NCI-H1048 (cell line): Measurements from ENCODE around the gene PEX3.
A peak's percentile ranks its signal among the peaks of the same experiment; 100 is the strongest.
"Not testable (repeated sequence)": the region's sequence is repeated elsewhere in the genome, so short reads cannot be mapped to it uniquely, and the experiment has no call there.

Experiments used
- DNase-seq: peaks from one replicate; lab custom pipeline; 2025; lab: John Stamatoyannopoulos, UW

The PEX3 gene

GRCh38 chr6:143450453-143451371 is at the start of gene PEX3, which contains the start of gene ADAT2:
Gene PEX3, plus strand, starts transcription at chr6:143450805. Its CDS starts 238 bp downstream, at chr6:143451043.
Gene ADAT2, minus strand, starts transcription at chr6:143450695. Its CDS starts 37 bp downstream, at chr6:143450658.
- DNase-seq: peak; percentile 89

GRCh38 chr6:143401068-143401446 is 49.5 kb upstream of the PEX3 start:
- DNase-seq: no peak

DNA sequence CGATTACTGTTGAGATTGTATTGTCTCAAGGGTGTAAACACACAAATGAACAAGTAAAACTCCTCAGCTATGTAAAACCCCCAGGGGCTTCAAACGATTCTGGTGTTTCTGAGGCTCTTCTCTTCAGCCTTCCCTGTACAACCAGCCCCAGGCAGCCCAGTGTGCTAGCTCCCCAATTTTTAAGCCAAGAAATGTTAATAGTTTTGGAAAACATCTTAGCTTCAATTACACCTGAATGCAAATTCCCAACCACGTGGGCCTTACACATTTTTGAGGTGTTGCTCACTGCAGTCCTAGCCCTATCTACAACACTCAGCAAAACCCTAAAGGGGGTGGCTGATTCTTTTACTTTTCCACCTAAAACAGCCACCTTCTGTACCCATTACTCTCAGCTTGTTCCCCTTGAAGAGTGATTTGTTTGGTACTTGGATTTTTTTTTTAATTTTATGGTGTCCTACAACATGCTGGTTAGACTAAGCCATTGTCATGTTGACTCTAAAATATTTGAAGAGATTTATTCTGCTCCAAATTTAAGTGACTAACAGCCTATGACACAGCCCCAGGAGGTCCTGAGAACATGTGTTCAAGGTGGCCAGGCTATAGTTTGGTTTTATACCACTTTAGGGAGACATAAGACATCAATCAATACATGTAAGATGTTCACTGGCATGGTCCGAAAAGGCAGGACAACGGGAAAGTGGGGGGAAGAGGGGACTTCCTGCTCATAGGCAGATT is 48.8 kb upstream of the PEX3 start:
- no peak for DNase-seq

DNA sequence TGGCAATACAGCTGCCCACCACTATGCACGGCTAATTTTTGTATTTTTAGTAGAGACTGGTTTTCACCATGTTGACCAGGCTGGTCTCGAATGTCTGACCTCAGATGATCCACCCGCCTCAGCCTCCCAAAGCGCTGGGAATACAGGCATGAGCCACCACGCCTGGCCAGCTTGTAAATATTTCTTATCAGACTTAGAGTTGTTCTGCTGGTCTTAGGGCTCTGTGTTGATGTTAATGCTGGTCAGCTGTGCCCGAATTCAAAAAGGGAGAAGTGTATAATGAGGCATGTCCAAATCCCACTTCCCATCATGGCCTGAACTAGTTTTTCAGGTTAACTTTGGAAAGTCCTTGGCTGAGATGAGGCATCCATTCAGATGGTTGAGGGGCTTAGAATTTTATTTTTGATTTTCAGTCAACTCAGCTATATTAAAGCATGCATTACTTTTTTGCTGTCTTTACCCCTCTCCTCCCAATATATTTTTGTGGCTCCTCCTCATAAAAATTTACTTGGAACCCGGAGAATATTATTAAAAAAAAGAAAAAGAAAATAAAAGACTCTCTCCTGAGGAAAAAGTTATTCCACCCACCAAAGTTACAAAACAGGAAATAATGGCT is 47.8 kb upstream of the PEX3 start:
- no peak for DNase-seq

- DNase-seq: no peak
These were observed 45.0 kb upstream of the PEX3 start for GRCh38 chr6:143405373-143406154.

DNA sequence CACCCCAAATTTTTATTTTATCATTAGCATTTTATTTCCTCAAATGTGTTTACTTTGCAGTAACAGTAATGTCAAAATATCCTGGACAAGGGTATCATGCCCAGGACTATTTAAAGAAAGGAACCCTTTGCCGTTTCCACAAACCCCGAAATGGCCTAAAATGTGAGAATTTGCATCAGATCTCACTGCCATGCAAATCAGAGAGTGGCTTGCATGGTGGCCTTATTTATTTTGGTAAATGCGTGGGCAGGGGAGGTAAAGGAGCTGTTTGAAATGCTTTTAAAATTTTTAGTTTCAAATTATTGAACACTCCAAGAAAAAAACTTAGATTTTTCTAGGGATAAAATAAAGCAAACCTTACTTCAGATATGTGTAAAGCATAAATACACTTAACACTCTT is 43.9 kb upstream of the PEX3 start:
- no peak for DNase-seq

DNA sequence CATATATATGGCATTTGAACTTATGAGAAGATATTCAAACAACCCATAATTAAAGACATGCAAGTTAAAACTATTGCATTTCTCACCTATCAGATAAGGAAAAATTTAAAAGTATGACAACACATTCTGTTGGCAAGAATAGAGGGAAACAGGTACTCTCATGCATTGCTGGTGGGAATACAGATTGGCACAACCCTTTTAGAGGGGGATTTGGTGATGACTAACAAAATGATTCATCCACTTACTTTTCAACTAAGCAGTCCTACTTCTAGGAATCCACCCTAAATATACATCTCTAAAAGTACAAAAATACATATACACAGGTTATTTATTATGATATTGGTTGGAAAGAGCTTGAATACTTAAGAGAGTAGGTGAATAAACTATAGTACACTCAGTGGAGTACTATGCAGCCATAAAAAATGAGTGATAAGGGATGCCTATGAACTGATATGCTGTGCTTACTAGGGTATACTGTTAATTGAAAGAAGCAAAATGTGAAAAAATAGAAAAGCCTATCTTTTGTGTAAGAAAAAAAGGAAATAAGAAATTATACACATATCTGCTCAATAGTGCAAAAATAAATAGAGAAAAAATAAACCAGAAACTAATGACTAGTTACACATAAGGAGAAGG is 42.3 kb upstream of the PEX3 start:
- DNase-seq: no peak

- DNase-seq: no peak
These were observed 41.8 kb upstream of the PEX3 start for GRCh38 chr6:143408787-143409162.

DNA sequence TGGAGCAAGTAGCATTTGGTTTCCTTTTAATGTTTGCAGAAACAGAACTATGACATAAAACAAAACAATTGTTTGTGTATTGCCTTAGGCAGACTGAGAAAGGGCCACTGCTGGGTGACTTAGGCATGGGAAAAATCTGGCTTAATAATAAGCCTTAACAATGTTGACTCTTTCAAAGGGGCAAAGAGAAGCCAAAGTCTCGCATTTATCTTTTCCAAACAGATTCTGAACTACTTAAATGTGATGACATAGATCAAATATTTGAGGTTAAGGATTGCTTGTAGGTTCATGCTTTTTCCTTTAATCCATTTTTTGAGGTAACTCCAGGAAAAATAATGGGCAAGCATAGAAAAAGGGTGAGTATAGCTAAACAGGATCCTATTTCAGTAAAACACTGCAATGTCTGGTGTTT is 39.7 kb upstream of the PEX3 start:
- no peak for DNase-seq

GRCh38 chr6:143414769-143415168 is 35.8 kb upstream of the PEX3 start:
- DNase-seq: no peak

DNA sequence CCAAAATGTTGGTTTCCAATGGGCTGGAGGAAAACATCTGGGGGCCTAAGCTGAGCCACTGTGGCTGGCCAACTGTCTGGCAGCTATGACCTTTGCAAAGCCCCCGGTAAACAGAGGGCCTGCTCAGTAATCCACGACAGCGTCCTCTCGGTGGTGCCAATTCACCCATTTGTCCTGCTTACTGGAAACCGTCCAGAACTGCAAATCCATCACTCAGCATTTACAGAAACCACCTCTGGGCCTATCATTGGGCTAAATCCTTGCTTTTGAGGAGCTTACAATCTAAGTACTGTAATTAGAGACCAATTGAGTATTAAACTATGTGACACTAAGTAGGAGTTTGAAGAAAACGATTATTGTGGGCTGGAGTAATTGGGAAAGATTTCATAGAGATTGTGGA is 31.1 kb upstream of the PEX3 start:
- DNase-seq: no peak

DNA sequence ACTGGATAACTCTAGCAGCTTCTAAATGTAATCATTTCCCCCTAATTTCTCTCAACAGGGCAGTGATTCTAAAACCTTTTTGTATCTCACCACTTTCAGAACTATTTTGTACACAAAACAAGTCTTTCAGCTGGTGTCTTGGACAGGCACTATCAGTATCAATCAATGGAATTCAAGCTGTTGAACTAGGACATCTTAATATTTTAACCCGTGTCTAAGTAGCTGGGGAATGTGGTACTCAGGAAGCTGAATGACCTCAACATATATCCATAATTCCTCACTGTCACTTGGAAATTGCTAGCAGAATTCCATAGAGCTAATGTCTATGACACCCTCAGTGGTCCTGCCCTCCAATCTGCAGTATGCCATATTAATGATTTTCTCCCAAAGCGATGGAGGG is 24.6 kb upstream of the PEX3 start:
- DNase-seq: no peak

DNA sequence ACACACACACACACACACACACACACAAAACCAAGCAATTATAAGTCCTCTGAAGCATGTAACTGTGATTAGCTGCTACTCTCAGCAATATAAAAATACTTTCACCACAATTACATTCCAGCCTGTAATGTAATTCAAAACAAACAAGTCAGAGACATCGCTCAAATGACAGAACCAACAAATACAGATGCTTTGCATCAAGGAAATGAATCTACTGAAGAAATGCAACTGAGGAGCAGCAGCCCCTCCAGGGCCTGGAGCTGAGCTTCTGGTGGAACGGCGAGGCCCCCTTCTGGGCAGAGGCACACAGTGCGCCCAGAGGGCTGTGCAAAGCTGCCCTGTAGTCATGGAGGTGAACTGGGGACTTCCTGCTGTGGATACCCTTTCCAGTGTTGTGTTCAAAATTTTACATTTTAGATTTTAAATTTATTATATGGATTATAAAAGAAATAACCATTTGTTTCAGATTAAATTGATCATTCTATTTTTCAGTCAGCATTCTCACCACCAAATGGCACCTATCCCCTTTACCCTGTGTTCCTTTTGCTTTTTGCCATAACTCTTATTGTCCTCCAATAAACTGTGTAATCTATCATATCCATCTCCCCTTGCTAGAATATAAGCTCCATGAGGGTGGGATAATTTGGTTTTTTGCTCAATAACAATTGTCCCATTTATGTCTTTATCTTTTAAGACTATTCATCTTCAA is 23.3 kb upstream of the PEX3 start:
- DNase-seq: peak; percentile 28

DNA sequence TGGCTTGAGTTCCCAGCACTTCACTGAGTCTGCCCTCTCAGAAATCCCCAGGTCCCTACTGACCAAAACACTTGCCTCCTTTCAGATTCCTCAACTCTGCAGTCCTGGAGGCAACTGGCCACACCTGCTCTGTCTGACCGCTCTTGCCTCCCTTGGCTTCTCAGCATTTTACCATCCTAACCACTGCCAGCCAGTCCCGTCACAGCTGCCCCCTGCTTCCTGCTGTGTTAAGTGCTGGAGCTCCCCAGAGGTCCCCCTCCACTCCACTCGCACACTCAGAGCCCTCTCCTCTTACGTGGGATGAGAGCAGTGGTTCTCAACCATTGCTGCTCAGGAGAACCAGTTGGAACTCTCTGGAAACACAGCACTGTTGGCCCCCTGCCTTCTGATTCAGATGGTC is 20.6 kb upstream of the PEX3 start:
- no peak for DNase-seq

- no peak for DNase-seq
These were observed 19.4 kb upstream of the PEX3 start for GRCh38 chr6:143431226-143431625.

DNA sequence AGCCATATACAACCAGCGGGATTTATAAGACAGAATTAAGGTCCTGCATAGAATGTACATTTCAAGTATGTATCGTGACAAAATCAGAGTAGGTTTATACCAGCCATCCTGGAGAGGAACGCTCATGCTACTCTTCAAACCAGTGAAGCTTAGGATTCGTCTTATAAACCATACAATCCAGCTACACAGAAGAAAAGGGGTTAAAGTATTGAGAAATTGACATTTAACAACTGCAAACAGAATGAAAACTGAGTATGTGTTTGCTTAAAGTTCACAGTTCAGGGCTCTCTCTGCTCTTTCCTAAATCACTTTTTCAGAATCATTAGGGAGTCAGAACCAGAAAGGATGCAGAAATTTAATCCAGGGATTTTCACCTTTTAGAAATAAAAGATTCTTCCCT is 18.0 kb upstream of the PEX3 start:
- DNase-seq: no peak

DNA sequence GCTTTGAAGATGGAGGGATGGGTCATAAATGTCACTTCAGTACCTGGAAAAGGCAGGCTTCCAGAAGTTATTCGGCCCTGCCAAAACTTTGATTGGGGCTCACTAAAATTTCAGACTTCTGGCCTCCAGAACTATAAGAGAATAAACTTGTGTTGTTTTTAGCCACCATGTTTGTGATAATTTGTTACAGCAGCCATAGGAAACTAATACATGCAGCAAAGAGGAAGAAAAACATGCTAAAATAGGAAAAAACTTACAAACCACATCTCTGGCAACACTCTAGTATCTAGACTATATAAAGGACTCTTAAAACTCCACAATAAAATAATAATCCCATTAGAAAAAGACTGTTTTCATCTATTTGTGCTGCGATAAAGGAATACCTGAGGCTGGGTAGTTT is 9.6 kb upstream of the PEX3 start:
- DNase-seq: no peak

DNA sequence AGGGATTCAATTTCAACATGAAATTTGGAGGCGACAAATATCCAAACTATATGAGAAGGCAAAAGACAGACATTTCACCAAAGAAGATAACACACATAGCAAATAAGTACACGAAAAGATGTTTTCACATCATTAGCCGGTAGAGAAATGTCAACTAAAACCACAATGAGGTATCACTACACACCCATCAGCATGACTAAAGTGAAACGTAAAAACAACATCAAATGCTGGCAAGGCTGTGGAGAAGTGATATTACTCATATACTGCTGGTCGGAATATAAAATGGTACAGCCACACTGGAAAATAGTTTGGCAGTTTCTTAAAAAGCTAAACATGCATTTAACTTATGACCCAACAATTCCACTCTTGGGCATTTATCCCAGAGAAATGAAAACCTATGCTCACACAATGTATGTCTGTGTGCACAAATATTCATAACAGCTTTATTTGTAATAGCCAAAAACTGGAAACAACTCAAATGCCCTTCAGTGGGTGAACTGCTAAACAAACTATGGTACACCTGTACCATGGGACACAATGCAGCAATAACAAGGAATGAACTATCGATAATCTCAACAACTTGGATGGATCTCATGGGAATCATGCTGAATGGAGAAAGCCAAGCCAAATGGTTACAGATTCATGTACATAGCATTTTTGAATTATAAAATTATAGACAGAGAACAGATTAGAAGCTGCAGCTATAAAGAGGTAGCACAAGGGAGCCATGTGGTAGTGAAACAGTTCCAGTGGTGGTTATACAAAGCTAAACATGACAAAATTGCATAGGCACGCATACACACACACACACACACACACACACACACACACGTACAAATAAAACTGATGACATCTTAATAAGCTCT is 8.7 kb upstream of the PEX3 start:
- DNase-seq: no peak

GRCh38 chr6:143443096-143443495 is 7.5 kb upstream of the PEX3 start:
- no peak for DNase-seq

- DNase-seq: not testable (repeated sequence)
These were observed 2.7 kb upstream of the PEX3 start for GRCh38 chr6:143447865-143448264.
